NCI-H1436 treated with DMSO at 0.1 percent for 48 hours (cell line): Measurements from ENCODE around the gene PPIG.
"Not testable (repeated sequence)": the region's sequence is repeated elsewhere in the genome, so short reads cannot be mapped to it uniquely, and the experiment has no call there.

Experiments
- DNase-seq: peaks from one replicate; lab custom pipeline; 2025; lab: John Stamatoyannopoulos, UW

PPIG gene

DNA sequence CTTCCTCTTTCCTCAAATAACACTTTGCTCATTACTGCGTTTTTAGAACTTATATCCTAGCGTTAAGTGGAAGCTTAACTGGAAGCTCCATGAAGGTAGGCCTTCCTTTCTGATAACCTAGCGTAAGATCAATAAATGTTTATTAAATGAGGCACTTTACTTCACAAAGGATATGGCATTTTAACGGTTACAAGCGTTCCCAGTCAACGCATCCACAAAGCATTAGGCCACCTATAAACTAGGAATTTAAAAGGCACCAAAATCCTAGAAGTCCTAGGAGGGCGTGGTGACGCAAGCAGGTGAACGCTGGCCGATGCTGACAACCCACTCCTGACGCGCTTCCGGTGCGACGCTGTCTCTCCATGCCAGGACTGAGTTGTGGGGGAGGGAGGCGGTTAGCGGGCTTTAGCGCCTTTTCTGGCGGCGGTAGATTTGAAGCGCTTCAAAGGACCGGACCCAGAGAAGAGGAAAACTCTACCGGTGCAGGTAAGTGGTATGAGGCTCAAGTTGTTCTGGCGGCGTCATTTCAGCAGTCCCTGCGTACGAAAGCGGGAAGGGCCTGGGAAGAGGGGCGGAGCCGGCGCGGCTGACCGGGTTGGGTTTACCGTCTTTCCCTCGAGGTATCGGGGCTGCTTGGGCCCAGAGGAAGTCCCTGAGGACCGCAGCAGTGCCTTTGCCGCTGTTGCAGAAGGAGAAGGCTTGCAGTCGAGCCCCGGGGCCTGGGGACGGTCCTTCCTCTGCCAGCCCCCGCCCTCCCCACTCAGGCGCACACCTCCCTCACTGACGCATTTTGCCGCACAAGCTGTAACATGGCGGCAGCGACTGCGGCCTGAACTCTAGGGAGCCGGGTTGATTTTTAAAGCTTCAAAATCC lies at the start of gene PPIG:
Gene PPIG, plus strand, starts transcription at position 347 of the 873 bp plus-strand sequence. CDS start 19,691 bp downstream, outside the sequence.
- DNase-seq = peak; percentile 25

DNA sequence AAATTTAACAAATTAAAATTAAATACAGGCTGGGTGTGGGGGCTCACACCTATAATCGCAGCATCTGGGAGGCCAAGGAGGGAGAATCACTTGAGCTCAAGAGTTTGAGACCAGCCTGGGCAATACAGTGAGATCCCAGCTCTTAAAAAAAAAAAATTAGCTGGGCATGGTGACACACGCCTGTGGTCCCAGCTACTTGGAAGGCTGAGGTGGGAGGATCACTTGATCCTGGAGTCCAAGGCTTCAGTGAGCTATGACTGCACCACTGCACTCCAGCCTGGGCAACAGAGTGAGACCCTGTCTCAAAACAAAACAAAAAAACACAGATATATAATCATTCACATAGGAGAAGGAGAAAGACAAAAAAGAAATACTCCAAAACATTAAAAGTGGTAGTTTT lies 44.7 kb upstream of the PPIG start:
- not testable (repeated sequence) for DNase-seq

DNA sequence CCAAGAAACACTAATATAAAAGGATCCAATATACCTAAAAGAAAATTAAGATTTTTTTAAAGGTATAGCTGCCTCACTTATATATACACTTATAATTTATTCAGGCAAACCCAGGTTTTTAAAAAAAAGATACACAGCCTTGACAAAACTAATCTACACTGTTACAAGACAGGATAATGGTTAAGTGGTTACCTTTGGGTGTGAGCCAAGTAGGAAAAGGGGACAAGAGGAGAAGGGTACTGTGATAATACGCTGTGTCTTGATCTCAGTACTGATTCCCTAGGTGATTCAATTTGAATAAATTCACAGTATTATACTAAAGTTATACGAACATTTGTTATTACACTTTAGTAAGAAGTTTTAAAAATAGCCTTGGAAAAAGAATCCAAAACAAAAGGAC lies 44.0 kb upstream of the PPIG start:
- no peak for DNase-seq

DNA sequence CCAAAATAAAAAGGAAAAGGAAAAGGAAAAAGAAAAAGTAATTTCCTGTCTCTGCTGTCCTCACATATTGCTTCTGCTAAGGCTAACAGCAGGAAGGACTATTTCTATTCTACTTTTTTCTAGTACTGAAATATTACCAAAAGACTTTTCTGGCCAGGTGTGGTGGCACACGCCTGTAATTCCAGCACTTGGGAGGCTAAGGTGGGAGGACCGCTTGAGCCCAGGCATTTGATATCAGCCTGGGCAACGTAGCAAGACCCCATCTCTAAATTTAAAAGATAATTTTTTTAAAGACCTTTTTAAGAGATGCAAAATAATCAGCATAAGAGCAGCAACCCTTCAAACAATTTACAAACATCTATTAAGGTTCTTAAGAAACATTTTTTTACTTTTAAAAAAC lies 41.7 kb upstream of the PPIG start:
- DNase-seq = no peak

DNA sequence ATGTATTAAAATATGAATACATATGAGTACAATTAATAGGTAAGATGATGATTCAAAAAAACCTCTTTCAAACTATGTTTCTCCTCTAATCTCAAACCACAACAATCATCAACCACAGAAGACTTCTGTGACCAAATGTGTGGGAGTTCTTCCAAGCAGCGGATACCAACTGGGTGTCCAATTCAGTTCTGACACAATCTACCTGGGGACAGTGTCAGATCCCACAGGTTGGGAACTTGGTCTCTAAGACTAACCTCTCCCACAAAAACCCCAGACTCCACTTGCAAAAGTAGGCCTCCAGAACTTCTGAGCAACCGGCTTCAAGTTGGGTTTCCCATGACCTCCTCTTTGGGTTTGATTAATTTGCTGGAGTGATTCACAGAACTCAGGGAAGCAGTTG lies 37.4 kb upstream of the PPIG start:
- DNase-seq = no peak

DNA sequence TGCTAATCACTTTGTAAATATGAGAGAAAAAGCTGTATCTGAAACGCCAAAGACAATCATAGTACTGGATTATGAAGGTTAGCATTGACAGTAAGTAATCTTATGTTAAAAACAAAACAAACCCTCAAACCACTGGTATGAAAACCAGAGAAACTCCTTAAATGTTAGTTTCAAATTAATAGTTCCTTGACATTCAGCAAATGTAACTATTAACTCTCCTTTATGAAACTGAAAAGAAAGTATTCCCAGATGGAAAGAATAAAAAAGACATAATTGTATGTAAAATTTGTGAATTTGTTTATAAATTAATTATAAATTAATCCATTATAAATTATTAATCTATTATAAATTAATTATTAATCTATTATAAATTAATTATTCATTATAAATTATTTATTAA lies 22.8 kb upstream of the PPIG start:
- no peak for DNase-seq

DNA sequence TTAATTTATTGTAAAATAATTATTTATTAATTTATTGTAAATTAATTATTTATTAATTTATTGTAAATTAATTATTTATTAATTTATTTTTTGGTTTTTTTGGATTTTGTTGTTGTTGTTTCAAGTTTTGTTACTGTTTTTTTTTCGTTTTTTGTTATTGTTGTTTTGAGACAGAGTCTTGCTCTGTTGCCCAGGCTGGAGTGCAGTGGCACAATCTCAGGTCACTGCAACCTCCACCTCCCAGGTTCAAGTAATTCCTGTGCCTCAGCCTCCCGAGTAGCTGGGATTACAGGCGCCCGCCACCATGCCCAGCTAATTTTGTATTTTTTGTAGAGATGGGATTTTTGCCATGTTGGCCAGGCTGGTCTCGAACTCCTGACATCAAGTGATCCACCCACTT lies 22.1 kb upstream of the PPIG start:
- not testable (repeated sequence) for DNase-seq

DNA sequence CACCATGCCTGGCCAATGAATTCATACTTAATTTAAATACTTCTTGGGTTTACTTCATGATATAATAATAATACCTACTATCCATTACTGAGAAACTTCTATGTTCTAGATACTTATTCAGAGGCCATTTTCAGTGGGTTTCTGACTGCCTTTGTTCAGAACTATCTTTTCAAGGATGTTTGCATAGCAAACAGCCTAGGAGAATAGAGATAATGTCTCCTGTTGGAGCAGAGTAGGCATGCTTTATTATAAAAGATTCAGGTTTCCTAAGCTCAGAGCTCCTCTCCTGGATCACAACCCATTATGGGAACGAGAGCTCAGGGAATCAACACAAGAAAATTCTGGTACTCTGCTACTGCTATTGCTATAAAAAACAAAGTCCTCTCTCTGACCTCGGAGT lies 21.6 kb upstream of the PPIG start:
- DNase-seq = no peak

DNA sequence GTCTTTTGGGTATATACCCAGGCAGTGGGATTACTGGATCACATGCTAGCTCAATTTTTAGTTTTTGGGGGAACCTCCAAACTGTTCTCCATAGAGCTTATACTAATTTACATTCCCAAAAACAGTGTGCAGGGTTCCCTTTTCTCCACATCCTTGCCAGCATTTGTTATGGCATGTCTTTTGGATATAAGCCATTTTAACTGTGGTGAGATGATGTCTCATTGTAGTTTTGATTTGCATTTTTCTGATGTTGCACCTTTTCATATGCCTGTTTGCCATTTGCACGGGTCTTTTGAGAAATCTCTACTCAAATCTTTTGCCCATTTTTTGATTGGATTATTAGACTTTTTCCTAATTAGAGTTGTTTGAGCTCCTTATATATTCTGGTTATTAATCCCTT lies 18.5 kb upstream of the PPIG start:
- no peak for DNase-seq

DNA sequence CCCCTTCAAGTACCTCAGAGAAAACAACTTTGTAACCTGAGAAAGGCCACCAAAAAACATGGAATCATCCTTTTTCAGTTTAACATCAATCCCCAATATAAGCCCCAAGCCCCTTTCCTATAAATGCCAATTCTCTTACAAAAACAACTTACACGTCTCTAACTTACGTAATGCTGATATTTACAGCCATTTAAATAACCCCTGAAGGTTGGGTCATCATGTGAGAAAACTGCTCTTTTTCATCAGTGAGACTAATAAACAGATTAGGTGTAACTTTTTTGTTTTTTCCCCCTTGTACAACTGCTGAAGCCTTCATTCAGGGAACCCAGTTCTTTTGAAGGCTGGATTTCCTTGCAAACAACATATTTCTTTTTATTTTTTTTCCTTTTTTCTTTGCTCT lies 14.2 kb upstream of the PPIG start:
- no peak for DNase-seq

DNA sequence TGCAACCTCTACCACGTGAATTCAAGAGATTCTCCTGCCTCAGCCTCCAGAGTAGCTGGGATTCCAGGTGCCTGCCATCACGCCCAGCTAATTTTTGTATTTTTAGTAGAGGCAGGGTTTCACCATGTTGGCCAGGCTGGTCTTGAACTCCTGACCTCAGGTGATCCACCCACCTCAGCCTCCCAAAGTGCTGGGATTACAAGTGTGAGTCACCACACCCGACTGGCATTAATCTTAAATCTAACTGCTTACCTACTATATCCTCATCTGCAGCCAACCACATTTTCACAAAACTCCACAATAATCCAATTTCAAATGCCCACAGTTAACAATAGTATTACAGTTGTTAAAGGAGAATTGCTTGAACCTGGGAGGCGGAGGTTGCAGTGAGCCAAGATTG lies 13.4 kb upstream of the PPIG start:
- not testable (repeated sequence) for DNase-seq

DNA sequence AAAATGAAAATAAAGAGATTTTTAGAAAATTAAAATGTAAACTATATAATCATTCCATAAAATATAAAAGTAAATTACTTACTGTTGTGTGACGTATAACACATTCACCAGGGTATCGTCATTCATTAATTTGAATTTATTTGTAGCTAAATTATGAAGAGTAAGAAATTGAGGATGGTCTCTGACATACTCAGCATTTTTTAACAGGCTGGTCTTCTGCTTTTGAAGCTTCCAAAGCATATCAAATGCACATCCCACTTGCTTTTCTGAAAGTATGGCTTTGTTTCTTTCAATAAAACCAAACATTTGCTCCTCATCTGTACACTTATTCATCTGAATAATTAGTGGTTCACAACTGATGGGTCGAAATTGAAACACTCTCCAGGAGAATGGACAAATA lies 12.6 kb upstream of the PPIG start:
- no peak for DNase-seq

DNA sequence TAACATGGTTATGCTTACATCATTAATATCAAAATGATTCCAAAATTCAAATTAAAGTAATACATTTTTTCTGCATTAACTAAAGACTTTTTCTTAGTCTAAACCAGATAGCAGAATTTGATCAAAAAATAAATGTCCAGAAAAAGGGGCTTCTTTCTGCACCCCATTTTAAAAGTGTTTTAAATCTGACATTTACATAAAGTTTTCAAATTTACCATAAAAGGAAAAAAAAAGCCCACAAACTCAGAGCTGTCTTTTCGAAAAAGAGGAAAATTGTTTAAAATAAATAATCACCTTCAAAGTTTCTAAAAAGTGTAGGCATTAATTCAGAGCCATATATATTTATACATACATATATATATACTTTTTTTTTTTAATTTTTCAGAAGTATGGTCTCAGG lies 12.0 kb upstream of the PPIG start:
- no peak for DNase-seq

DNA sequence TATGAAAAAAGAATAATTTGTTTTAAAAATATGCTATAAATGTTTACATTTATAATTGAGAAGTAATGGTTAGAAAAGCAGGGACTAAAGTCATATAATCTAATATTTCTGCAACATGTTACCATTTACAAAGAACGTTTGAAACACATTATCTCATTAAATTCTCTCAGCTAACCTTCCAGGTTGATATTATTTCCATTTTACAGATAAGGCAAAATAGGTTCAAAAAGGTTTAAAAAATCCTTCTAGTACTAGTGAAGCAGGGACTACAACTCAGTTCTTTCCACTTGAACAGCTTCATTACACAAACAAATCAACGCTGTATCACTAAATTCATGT lies 11.4 kb upstream of the PPIG start:
- no peak for DNase-seq

DNA sequence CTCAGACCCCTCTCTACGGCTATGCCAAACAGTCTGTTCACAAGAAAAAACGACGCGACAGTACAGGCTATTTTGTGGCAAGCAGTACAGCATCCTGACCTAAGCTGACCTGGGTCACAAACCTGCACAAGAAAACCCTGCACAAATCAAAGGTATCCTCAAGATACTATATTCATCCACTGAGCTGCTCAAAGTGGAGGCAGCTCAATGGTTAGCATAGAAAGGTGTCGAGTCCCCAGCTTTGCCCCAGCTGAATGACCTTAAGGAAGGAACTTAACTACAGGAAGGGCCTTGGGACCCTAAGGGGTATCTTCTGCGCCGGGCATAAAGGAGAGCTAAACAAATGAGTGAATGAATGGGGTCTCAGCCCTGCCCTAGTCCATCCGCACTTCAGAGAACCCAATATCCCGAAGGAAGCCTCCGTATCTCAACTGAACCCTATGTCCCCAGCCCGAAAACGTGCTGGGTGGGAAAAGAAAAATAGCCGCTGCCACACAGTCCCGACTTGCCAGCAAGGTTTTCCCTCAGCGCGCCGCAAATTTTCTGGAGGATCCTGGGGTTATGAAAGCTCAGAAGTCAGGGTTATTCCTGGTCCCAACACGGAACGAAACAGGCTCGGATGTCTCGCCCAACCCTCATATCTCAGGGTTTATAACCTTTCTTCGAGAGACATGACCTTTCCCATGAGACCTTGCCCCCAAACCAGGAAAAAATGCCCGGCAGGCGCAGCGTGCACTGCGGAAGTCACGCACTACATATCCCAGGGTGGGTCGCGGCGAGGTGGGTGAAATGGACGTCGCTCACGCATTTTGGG lies 10.8 kb upstream of the PPIG start, which contains the start of gene FASTKD1:
Gene FASTKD1, minus strand, starts transcription at position 706 of the 814 bp plus-strand sequence. CDS start 1,836 bp downstream, outside the sequence.
- DNase-seq = peak; percentile 60

DNA sequence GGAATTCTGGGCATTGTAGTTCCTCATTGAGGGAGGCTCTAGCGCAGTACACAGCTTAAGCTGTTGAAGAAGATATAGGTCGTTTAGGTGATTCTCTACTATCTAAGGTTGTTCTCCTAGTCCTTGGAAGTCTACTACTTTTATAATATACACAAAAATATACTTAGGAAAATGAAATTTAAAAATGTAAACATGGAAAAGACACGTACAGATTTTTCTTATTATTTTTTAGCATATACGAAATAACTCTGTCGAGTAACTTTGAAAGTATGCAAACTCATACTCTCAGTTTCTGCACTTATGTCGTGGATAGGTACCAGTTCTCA lies 10.2 kb upstream of the PPIG start:
- no peak for DNase-seq

DNA sequence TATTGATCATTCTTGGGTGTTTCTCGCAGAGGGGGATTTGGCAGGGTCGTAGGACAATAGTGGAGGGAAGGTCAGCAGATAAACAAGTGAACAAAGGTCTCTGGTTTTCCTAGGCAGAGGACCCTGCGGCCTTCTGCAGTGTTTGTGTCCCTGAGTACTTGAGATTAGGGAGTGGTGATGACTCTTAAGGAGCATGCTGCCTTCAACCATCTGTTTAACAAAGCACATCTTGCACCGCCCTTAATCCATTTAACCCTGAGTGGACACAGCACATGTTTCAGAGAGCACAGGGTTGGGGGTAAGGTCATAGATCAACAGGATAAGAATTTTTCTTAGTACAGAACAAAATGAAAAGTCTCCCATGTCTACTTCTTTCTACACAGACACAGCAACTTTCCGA lies 9.6 kb upstream of the PPIG start:
- DNase-seq = not testable (repeated sequence)

DNA sequence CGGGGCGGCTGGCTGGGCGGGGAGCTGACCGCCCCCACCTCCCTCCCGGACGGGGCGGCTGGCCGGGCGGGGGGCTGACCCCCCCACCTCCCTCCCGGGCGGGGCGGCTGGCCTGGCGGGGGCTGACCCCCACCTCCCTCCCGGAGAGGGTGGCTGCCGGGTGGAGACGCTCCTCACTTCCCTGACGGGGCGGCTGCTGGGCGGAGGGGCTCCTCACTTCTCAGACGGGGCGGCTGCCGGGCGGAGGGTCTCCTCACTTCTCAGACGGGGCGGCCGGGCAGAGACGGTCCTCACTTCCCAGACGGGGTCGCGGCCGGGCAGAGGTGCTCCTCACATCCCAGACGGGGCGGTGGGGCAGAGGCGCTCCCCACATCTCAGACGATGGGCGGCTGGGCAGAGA lies 8.9 kb upstream of the PPIG start:
- not testable (repeated sequence) for DNase-seq

DNA sequence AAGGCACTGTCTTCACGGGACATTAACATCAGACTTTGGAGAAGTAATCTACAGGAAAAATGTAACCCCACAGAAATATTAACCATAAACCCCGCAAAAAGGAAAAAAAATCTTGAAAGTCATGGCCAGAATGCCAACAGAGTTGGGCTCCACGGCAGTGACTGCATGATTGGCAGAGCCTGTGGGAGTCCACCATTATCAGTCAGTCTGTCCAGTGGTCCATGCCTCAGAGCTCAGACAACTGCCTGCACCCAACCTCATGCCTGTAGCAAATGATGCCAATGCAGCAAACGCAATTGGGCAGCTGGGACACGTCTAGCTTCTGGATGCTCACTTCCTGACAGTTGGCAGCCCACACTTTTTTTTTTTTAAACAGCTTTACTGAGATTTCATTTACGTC lies 5.1 kb upstream of the PPIG start:
- DNase-seq = no peak

DNA sequence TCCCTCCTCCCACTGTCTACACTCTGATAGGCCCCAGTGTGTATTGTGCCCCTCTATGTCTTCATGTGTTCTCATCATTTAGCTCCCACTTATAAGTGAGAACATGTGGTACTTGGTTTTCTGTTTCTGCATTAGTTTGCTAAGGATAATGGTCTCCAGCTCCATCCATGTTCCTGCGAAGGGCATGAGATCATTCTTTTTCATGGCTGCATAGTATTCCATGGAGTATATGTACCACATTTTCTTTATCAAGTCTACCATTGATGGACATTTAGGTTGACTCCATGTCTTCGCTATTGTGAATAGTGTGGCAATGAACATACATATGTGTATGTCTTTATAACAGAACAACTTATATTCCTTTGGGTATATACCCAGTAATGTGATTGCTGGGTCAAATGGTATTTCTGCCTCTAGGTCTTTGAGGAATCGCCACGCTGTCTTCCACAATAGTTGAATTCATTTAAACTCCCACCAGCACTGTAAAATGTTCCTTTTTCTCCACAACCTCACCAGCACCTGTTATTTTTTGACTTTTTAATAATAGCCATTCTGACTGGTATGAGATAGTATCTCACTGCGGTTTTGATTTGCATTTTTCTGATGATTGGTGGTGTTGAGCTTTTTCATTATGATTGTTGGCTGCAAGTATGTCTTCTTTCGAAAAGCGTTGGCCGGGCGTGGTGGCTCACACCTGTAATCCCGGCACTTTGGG lies 1.4 kb upstream of the PPIG start:
- DNase-seq = not testable (repeated sequence)

DNA sequence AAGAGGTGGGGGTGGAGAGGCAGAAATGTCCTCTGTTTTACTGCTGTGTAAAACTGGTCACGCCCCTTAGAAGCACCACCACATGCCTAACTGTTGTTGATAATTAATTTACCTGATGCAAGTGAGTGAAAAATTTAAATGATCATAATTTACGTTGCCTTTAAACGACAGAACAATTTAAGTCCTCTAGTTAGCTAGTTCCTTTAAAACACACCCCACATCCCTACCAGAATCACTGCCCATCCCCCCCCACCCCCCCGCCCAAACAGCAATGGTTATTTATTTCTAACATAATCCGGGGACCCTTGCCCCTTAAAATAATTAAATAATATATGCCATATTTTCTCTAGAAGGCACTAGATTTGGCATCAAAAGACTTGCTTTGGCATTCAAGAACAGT lies 633 bp upstream of the PPIG start:
- DNase-seq = no peak

DNA sequence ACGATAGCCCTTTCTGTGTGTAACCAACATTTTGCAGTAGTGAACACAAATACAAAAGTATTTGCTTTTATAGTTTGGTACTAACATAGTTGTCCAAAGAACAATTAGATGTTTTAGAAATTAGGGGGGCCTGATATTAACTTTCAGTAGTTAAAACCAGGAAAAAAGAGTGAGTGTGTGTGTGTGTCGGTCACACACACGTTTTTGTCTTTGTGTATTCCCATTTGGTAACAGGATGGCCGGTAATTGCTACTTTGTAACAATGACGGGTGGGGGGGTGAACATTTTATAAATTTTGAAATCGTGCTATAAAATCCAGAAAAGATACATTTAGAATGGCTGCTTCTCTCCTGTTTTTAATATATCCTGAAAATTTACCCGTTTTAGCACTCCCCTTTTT lies 1.5 kb downstream of the PPIG start:
- no peak for DNase-seq

DNA sequence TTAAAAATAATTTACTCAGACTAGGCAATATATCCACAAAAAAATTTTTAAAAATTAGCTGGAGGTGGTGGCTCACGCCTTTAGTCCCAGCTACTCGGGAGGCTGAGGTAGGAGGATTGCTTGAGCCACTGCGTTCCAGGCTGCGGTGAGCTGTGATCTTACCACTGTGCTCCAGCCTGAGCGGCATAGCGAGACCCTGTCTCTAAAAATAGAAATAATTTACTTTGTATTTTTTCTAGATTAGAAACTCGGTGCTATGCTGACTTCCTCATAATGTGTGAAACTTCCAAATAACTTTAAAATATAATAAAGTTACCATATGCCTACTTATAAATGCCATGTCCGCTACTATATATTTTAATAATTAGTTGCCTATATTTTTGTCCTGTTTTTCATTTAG lies 6.7 kb downstream of the PPIG start:
- no peak for DNase-seq
